BE2C (cell line): ENCODE data around the gene ALDH1L2.

Source experiments
- DNase-seq: peaks from one replicate; pipeline ENCODE4 v3.0.0-alpha.2; 2020
- H3K27me3 ChIP-seq: fragments of 250-450 bp; sonication (Bioruptor Pico); 2 replicates; pipeline ENCODE4 v1.5.1; 2020; ENCODE audit warnings: mild to moderate bottlenecking
- H3K36me3 ChIP-seq: fragments of 250-450 bp; sonication (Bioruptor Pico); 2 replicates; pipeline ENCODE4 v1.5.1; 2020; ENCODE audit warnings: mild to moderate bottlenecking
- H3K4me1 ChIP-seq: fragments of 250-450 bp; sonication (Bioruptor Pico); 2 replicates; pipeline ENCODE4 v1.5.1; 2020
- H3K4me3 ChIP-seq: 2 replicates; pipeline ENCODE4 v1.5.1; 2011; ENCODE audit warnings: low read depth, low read length
- H3K9me3 ChIP-seq: fragments of 250-450 bp; sonication (Bioruptor Pico); 2 replicates; pipeline ENCODE4 v1.5.1; 2020
- CTCF ChIP-seq: IDR thresholded peaks from 2 replicates; pipeline ENCODE4 v1.5.1; 2012; ENCODE audit warnings: mild to moderate bottlenecking, low read depth, low read length

The ALDH1L2 gene

GRCh38 chr12:105025890-105026289 is 58.4 kb downstream of the ALDH1L2 start:
- Histone ChIP-seq H3K4me1 (peaks cover 4% of the 10 kb centered on the region; the same call in 1 of the 2 replicates), H3K4me3 (no peak overlapping the region), H3K27me3 (no peaks in the 10 kb centered on the region), H3K36me3 (no peaks in the 10 kb centered on the region), H3K9me3 (no peaks in the 10 kb centered on the region)
- TF ChIP-seq CTCF, result no peak
- no peak for DNase-seq

- peaks cover 4% of the 10 kb centered on the region; the same call in 1 of the 2 replicates for H3K4me1 ChIP-seq
- H3K27me3 ChIP-seq, result no peaks in the 10 kb centered on the region
- no peak for TF ChIP-seq CTCF
- H3K9me3 ChIP-seq, result no peaks in the 10 kb centered on the region
- no peak overlapping the region for H3K4me3 ChIP-seq
- no peaks in the 10 kb centered on the region for H3K36me3 ChIP-seq
- DNase-seq, result no peak
These were observed 59.3 kb downstream of the ALDH1L2 start for GRCh38 chr12:105024928-105025327.

- no peaks in the 10 kb centered on the region for H3K27me3 ChIP-seq
- H3K4me3 ChIP-seq, result no peak overlapping the region
- no peak for TF ChIP-seq CTCF
- no peak for DNase-seq
- H3K9me3 ChIP-seq, result no peaks in the 10 kb centered on the region
- peaks cover 4% of the 10 kb centered on the region; the same call in 1 of the 2 replicates for H3K4me1 ChIP-seq
- peaks cover 11% of the 10 kb centered on the region for H3K36me3 ChIP-seq
These were observed 63.9 kb downstream of the ALDH1L2 start for GRCh38 chr12:105020241-105020962.

- H3K4me3 ChIP-seq, result no peak overlapping the region
- H3K27me3 ChIP-seq, result no peaks in the 10 kb centered on the region
- TF ChIP-seq CTCF, result no peak
- peaks cover 12% of the 10 kb centered on the region for H3K36me3 ChIP-seq
- no peaks in the 10 kb centered on the region for H3K4me1 ChIP-seq
- no peak for DNase-seq
- no peaks in the 10 kb centered on the region for H3K9me3 ChIP-seq
These were observed 65.5 kb downstream of the ALDH1L2 start for GRCh38 chr12:105018776-105019175.

- Histone ChIP-seq H3K27me3 (no peaks in the 10 kb centered on the region), H3K9me3 (no peaks in the 10 kb centered on the region; the same call in 1 of the 2 replicates), H3K4me1 (no peaks in the 10 kb centered on the region), H3K36me3 (peaks cover 20% of the 10 kb centered on the region), H3K4me3 (no peak overlapping the region)
- no peak for TF ChIP-seq CTCF
- DNase-seq, result no peak
These were observed 66.2 kb downstream of the ALDH1L2 start for GRCh38 chr12:105018012-105018411.

GRCh38 chr12:105015543-105015942 is 68.7 kb downstream of the ALDH1L2 start:
- Histone ChIP-seq H3K4me1 (no peaks in the 10 kb centered on the region), H3K9me3 (no peaks in the 10 kb centered on the region; the same call in 1 of the 2 replicates), H3K36me3 (peaks cover 22% of the 10 kb centered on the region), H3K4me3 (no peak overlapping the region), H3K27me3 (no peaks in the 10 kb centered on the region)
- no peak for TF ChIP-seq CTCF
- DNase-seq, result no peak
